Urinary bladder (tissue), 4 donors: Measurements from ENCODE around the gene NINJ1. TPM values are rescaled to one million over a fixed set of nuclear protein-coding genes. Genes with fewer than 3 reads are reported as not detected.

ENCODE experiments used
- DNase-seq: peaks from one replicate; pipeline ENCODE4 v3.0.0-alpha.2; 2015; ENCODE audit errors: extremely low spot score
- H3K27ac ChIP-seq: one replicate; pipeline ENCODE4 v1.5.1; 2013; ENCODE audit warnings: low read depth, mild to moderate bottlenecking, moderate library complexity
- H3K36me3 ChIP-seq: one replicate; pipeline ENCODE4 v1.6.1; 2013; ENCODE audit warnings: mild to moderate bottlenecking, moderate library complexity; ENCODE audit not compliant: insufficient read depth
- H3K4me1 ChIP-seq: one replicate; pipeline ENCODE4 v1.6.1; 2013; ENCODE audit warnings: mild to moderate bottlenecking, moderate library complexity; ENCODE audit not compliant: insufficient read depth
- H3K4me3 ChIP-seq: one replicate; pipeline ENCODE4 v1.5.1; 2013; ENCODE audit warnings: low read depth, low read length
- WGBS: extraction: QIAGEN DNeasy Blood & Tissue Kit; methylation state at CpG from one replicate; pipeline ENCODE4 v1.1.7; 2013; 5-methylcytosine and 5-hydroxymethylcytosine counted together
- polyA plus RNA-seq: library from polyadenylated mRNA; stranded (reverse); fragments of 200-250 nt; gene quantifications from one replicate; pipeline ENCODE4 v1.2.3, GENCODE V29; 2013
- total RNA-seq: library from RNA; depleted of rRNA; stranded (reverse); fragments of >200 nt; gene quantifications from one replicate; pipeline ENCODE4 v1.2.3, GENCODE V29; 2014
- donor health status: healthy with polysubstance abuse.
- donor health status: healthy.

Gene NINJ1, protein sequence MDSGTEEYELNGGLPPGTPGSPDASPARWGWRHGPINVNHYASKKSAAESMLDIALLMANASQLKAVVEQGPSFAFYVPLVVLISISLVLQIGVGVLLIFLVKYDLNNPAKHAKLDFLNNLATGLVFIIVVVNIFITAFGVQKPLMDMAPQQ
- total RNA-seq = 13.2 TPM
- polyA plus RNA-seq = 48.2 TPM

DNA sequence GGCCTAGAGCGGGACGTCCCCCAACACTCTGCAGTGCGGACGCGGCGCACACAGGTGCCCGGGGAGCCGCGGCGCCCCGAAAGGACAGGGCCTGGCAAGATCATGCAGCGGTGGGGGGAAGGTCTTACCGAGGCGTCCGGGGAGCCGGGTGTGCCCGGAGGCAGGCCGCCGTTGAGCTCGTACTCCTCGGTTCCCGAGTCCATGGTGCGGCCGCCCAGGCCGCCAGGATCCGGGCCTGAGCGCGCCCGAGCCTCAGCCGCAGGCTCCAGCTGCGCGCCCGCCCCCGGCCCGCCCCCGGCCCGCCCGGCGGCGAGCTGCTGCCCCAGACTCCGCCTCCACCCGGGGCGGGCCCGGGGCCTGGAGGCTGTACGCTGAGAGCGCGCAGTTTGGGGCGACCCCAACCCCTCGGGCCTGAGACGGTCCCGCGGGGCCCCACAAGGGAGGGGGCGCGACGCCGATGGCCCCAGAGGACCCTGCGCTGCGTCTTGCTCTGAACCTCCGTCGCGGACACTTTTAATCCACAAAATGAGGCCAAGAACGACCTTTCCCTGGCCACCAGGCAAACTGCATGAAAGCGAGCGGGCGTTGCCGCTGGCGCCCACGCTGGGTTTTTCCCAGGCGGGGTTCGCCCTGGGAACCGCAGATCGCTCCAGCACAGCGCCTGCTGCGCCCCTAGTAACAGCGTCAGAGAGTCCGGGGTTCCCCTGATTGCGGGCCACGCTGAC lies at the start of gene NINJ1:
Gene NINJ1 (minus strand): TSS at position 237 of the 725 bp plus-strand sequence. CDS start 34 bp downstream, at position 203.
- H3K36me3 ChIP-seq = no peaks in the 10 kb centered on the region
- whole genome bisulfite sequencing = under 1% methylated on average over 78 of the region's 78 CpGs
- peak within 1 kb of the TSS; percentile 97 for H3K27ac ChIP-seq
- H3K4me3 ChIP-seq = peak within 1 kb of the TSS; percentile 83
- no peak for DNase-seq
- no peaks in the 10 kb centered on the region for H3K4me1 ChIP-seq

DNA sequence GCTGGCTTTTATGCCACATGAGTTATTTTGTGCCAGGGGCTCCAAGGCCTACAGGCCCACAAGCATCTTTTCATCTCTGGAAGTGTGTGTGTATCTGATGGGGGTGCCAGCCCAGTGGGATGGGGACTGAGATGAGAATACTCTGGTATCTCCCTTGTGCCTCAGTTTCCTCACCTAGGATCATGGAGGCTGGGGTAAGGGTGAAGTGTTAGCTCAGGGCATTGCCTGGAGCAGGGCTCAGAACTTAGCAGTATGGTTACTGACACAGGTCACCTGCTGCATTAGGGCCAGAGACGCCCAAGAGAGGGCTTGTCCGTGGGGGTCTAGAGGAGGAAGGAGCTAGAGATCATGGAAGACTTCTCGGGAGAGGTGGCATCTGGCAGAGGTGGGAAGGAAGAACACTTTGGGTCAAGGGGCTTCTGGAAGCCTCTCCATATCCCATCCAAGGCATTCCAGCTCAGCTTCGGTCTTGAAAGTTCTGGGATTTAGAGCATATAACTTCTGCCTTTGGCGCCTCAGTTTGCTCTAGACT lies 49.1 kb upstream of the NINJ1 start:
- H3K36me3 ChIP-seq = no peaks in the 10 kb centered on the region
- WGBS = 85% methylated on average over 5 of the region's 5 CpGs
- no peak overlapping the region for H3K27ac ChIP-seq
- no peaks in the 10 kb centered on the region for H3K4me1 ChIP-seq
- no peak overlapping the region for H3K4me3 ChIP-seq
- no peak for DNase-seq

DNA sequence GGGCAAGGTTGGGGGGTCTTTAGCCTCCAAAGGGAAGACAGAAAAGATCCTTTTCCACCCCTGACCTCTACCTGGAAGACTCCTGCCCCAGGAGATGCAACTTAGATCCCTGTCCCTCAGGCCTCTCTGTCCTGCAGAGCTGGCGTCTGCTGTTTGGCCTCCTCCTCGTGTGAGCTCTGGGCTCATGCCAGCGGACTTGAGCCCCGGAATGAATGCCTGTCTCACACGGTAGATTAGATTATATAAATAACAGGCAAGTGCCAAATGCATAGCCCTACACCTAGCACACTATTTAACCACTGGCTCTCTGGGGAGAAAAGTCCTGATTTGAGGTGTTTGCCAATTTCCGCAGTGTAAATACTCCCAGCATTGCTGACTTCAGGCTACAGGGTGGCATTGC lies 48.5 kb upstream of the NINJ1 start:
- 52% methylated on average over 6 of the region's 6 CpGs for WGBS
- Histone ChIP-seq H3K27ac (no peak overlapping the region), H3K36me3 (no peaks in the 10 kb centered on the region), H3K4me1 (no peaks in the 10 kb centered on the region), H3K4me3 (no peak overlapping the region)
- no peak for DNase-seq

DNA sequence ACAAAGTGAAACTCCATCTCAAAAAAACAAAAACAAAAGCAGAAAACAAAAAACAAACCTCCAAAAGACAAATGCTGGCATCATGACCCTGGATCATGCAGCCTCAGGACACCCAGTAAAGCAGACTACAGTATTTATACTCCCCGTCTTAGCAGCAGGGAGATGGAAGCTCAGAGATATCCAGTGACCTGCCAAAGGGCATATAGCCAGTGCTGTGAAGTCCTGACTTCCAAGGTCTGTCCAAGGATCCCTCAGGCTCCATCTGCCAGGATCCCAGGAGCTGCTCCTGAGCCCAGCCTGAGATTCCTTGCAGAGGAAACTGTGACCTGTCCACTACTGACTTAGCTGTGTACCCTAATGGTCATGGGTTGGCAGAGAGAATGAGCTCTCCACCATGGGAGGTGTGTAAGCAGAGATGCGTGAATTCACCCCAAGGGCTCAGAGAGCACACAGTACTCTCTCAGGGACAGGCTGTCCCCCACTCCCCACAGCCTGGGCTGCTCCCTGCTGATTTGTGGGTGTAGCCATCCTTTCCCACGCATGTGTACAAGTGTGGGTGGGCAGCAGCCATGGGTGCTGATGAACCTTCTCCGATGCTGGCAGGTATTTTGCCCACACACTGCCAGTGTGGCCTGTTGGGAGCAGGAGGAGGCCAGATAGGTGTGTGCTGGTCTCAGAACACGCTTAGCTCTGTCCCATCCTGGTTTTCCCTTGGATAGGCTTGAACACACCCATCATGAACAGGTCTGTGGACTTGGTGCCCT lies 47.8 kb upstream of the NINJ1 start:
- no peaks in the 10 kb centered on the region for H3K4me1 ChIP-seq
- H3K27ac ChIP-seq = no peak overlapping the region
- no peak overlapping the region for H3K4me3 ChIP-seq
- no peaks in the 10 kb centered on the region for H3K36me3 ChIP-seq
- no peak for DNase-seq
- 78% methylated on average over 5 of the region's 5 CpGs for WGBS

DNA sequence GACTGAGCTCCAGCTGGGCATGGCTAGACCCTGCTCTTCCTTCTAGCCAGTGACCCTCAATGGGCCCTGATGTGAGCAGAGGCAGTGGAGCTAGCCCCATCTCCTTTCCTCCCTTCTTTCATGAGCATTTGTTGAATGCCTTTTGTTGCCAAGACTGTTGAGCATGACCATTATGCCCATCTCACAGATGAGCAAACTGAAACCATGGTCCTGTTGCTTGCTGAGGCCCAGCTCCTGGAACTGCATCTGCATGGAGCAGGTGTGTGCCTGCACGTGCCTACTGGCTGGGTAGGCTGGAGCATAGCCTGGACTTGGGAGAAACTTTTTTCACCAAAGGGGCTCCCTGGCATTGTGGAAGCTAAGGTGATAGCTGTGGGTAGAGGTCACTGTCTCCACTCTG lies 46.9 kb upstream of the NINJ1 start:
- no peaks in the 10 kb centered on the region for H3K4me1 ChIP-seq
- no peak for DNase-seq
- no peak overlapping the region for H3K4me3 ChIP-seq
- WGBS = 81% methylated on average over 1 of the region's 1 CpG
- no peaks in the 10 kb centered on the region for H3K36me3 ChIP-seq
- no peak overlapping the region for H3K27ac ChIP-seq

DNA sequence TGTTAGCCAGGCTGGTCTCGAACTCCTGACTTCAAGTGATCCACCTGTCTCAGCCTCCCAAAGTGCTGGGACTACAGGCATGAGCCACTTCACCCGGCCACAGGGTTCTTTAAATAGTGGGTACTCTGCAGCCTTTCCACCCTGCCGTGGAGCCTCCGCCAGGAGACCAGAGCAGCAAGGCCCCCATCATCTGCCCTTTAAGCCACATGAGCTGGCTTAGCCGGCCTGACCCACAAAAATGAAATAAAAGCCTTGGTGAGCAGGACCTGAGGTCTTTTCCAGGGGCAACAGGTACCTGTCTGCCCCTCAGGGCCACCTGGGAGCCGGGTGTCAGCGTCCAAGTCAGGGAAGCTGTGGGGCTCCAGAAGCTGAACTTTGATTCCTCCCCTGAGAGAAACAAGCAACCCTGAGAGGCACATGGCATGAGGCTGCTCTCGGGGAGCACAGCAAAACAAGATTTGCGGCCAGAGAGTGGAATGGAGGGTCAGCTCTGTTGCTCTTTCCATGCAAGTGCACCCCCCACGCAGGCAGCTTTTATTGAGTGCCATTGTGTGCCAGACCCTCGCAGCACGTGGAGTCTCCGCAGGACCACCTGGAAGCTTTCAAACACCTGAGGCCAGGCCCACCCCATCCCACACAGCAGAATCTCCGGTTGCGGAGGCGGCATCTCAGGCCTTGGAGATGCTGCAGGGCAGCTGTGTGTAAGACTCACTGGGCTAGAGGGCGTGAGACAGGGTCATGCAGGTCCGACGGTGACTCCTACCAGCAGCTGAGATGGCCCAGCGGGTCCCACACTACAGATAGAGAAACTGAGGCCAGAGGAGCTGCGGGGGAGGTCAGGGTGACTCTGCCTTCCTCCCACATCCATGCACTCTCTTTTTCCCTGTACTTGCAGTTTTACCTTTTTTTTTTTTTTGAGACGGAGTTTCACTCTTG lies 45.1 kb upstream of the NINJ1 start:
- no peak for DNase-seq
- 87% methylated on average over 22 of the region's 22 CpGs for WGBS
- Histone ChIP-seq H3K4me3 (no peak overlapping the region), H3K36me3 (no peaks in the 10 kb centered on the region), H3K4me1 (no peaks in the 10 kb centered on the region), H3K27ac (no peak overlapping the region)

DNA sequence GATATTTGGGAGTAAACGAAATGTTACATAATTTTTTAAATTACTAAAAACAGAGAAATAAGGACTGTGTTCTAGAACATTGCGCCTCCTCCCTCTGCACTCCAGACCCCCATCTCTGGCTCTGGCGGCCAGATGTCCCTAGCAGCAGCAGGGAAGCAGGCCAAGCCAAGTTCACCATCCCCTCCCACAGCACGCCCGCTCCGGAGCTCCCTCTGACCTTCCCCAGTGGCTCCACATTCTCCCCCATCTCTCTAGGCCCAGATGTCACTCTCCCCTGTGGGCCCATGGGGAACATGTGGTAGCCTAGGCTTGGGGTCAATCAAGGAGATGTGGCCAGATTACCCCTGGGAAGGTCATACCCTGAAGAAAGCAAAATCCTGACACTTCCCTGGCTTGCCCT lies 43.6 kb upstream of the NINJ1 start:
- no peak overlapping the region for H3K4me3 ChIP-seq
- no peak for DNase-seq
- H3K36me3 ChIP-seq = no peaks in the 10 kb centered on the region
- no peaks in the 10 kb centered on the region for H3K4me1 ChIP-seq
- 78% methylated on average over 6 of the region's 6 CpGs for WGBS
- no peak overlapping the region for H3K27ac ChIP-seq

DNA sequence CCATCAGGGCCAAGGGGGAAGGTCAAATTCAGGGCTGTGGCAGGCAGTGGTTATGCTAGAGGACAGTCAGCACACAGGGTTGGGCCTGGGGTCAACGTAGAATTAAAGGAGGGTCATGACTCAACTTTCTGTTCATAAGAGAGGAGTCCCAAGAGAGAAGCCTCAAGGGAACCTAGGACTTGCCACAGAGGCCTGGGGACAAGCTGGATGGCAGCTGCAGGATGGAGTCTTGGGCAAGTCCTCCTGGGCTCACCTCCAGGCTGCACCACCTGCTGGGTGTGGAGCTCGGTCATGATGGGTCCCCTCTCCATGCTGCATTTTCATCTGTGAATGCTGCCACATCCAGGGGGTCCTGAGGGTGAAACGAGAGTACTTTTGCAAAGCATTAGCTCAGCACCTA lies 40.9 kb upstream of the NINJ1 start:
- no peak for DNase-seq
- H3K27ac ChIP-seq = no peak overlapping the region
- WGBS = 84% methylated on average over 3 of the region's 3 CpGs
- H3K4me1 ChIP-seq = no peaks in the 10 kb centered on the region
- H3K4me3 ChIP-seq = no peak overlapping the region
- no peaks in the 10 kb centered on the region for H3K36me3 ChIP-seq

DNA sequence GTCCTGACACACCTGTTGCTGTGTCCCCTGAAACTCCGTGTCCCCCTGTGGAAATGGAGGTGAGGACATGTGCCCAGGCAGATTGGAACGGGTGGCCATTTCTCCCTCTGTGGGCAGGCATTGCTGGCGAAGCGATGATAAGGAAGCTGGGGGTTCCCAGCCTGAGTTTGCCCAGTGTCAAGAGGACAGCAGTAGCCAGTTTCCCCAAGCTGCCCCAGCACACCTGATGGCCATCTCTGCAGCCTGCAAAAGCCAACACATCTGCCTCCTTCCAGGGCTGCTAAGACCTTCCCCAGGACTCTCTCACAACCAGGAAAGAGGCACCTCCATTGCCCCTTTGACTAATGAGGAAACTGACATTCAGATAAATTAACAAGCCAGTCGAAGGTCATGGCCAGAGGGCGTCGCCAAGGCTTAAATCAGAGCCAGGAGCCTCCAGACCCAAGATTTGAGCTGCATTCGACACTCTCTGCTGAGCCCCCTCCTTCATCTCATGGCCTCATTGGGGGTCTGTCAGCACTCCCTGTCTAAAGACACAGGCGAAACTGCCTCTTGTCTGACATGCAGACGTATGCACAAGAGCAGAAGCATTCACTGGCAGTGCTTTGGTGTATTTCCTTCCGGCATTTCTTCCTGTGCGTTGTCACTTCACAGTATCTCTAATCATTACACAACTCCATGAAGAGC lies 39.5 kb upstream of the NINJ1 start:
- H3K4me1 ChIP-seq = no peaks in the 10 kb centered on the region
- DNase-seq = no peak
- H3K27ac ChIP-seq = no peak overlapping the region
- 73% methylated on average over 12 of the region's 12 CpGs for WGBS
- H3K4me3 ChIP-seq = no peak overlapping the region
- no peaks in the 10 kb centered on the region for H3K36me3 ChIP-seq

DNA sequence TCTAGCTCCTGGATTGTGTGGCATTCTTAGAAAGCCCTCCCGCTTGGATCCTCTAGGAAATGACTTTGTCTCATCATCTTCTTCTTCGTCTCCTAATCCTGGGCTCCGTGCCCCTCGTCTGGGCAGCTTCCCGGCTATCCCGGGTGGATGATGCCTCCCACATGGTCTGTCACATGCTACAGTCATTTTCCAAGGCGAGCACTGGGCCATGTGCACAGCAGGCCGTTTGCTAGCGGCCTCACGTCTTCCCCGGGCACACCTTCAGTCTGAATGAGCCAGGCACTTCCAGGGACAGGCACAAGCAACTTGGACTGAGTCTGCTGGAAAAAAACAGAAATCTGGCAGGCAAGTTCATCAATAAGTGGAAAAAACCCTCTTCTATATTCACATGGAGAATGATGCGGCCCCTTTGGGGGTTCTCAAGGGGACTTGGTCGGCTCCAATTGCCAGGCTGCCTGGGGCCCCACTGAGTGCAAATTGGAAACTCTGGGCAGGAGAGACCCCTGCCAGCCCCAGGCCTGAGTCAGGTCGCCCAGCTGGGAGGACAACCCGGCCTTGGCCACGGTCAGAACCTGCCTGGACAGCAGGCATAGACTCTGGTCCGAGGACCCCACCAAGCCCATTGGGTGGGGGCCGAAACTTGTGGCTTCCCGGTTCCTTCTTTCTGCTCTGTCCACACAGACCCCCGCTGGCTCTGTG lies 38.8 kb upstream of the NINJ1 start:
- no peak overlapping the region for H3K27ac ChIP-seq
- DNase-seq = no peak
- H3K36me3 ChIP-seq = no peaks in the 10 kb centered on the region
- WGBS = 77% methylated on average over 20 of the region's 20 CpGs
- H3K4me1 ChIP-seq = no peaks in the 10 kb centered on the region
- no peak overlapping the region for H3K4me3 ChIP-seq

DNA sequence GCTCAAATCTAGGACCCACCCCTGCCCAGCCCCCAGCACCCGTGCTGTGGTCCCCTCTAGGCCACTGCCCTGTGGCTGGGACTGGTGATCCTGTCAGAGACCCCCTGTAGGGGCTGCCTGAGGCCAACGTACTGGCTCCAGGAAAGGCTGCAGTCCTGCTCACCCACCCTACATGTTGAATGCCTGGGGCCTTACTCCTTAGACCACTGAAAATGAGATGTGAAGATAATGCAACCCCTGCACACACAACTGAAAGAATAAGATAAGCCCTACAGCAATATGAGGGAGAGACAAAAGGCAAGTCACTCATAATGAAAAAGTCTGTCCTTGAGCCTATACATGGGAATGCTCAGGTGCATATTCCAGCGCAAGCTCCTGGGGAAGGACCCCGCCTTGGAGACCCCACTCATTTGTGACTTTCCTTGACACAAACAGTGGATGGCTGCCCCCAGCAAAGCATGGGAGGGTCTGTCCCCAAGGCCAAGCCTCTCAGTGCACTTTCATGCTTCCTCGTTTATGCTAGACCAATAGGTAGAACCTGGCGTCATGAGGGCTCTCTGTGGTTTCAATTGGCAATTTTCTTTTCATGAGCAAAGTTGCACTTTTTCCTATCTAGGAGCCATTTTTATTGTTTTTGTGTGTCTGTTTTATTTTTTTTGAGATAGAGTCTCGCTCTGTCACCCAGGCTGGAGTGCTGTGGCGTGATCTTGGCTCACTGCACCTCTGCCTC lies 37.4 kb upstream of the NINJ1 start:
- DNase-seq = no peak
- WGBS = 91% methylated on average over 8 of the region's 8 CpGs
- Histone ChIP-seq H3K4me3 (no peak overlapping the region), H3K27ac (no peak overlapping the region), H3K4me1 (no peaks in the 10 kb centered on the region), H3K36me3 (no peaks in the 10 kb centered on the region)

DNA sequence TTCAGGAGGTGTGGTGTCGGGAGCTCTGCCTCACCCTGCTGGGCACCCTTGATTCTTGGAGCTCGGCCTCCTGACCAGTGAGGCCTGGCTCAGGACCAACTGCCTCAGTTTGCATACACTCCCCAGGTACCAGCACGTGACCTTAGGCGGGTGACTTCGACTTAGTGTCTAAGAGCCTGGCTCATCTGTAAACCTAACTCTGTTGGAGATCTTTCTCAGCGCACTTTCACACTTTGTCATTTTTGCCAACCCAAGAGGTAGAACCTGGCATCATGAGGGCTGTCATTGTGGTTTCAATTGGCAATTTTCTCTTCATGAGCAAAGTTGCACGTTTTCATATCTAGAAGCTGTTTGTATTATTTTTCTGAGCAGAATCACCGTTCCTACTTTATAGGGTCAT lies 36.5 kb upstream of the NINJ1 start:
- no peak for DNase-seq
- H3K36me3 ChIP-seq = no peaks in the 10 kb centered on the region
- H3K4me3 ChIP-seq = no peak overlapping the region
- 92% methylated on average over 8 of the region's 8 CpGs for WGBS
- no peaks in the 10 kb centered on the region for H3K4me1 ChIP-seq
- no peak overlapping the region for H3K27ac ChIP-seq
